Natural killer cell (primary cell): Measurements from ENCODE around the gene PUS1. TPM values are rescaled to one million over a fixed set of nuclear protein-coding genes. Genes with fewer than 3 reads are reported as not detected.

Experiments used
- ATAC-seq, 3 donors: fragments of 150-1000 bp in 2 of 3; fragments of 200-7000 bp in 1 of 3; cut with Tn5 transposase; 1 replicate in 1 of 3; 2 replicates in 2 of 3; pipeline ENCODE4 v1.10.0; 2021; ENCODE audit warnings: mild to moderate bottlenecking in 2 of 3, moderate library complexity in 2 of 3
- DNase-seq, 2 donors: peaks; one replicate each; pipeline versions ENCODE4 v3.0.0 to v3.0.0-alpha.2; 2013 to 2021; ENCODE audit warnings: mixed read lengths in 1 of 2
- H3K27ac ChIP-seq: one replicate; pipeline ENCODE4 v1.5.1; 2013; ENCODE audit warnings: mild to moderate bottlenecking, low read length
- H3K27me3 ChIP-seq: one replicate; pipeline ENCODE4 v1.6.1; 2013; ENCODE audit warnings: low read length; ENCODE audit not compliant: control insufficient read depth, insufficient read depth
- H3K36me3 ChIP-seq: one replicate; pipeline ENCODE4 v1.6.1; 2013; ENCODE audit warnings: low read length; ENCODE audit not compliant: control insufficient read depth, insufficient read depth
- H3K4me1 ChIP-seq: one replicate; pipeline ENCODE4 v1.6.1; 2013; ENCODE audit warnings: low read length; ENCODE audit not compliant: control insufficient read depth, insufficient read depth
- H3K4me3 ChIP-seq: one replicate; pipeline ENCODE4 v1.5.1; 2013; ENCODE audit warnings: low read length
- H3K9me3 ChIP-seq: one replicate; pipeline ENCODE4 v1.6.1; 2013; ENCODE audit warnings: low read length; ENCODE audit not compliant: control insufficient read depth, insufficient read depth
- H3K27ac Mint-ChIP-seq, 2 donors: one replicate each; pipeline ENCODE4 v1.8.0; 2022; ENCODE audit warnings: mild to moderate bottlenecking in 2 of 2, mixed read lengths in 2 of 2, moderate library complexity in 1 of 2
- H3K27me3 Mint-ChIP-seq, 2 donors: one replicate each; pipeline ENCODE4 v1.8.0; 2022; ENCODE audit warnings: low read depth in 2 of 2, mixed read lengths in 2 of 2
- H3K36me3 Mint-ChIP-seq: one replicate; pipeline ENCODE4 v1.8.0; 2022; ENCODE audit warnings: mixed read lengths
- H3K4me1 Mint-ChIP-seq, 2 donors: one replicate each; pipeline ENCODE4 v1.8.0; 2022; ENCODE audit warnings: mixed read lengths in 2 of 2
- H3K4me3 Mint-ChIP-seq: one replicate; pipeline ENCODE4 v1.8.0; 2022; ENCODE audit warnings: mild to moderate bottlenecking, moderate library complexity, mixed read lengths
- H3K9me3 Mint-ChIP-seq, 2 donors: one replicate each; pipeline ENCODE4 v1.8.0; 2022; ENCODE audit warnings: mixed read lengths in 2 of 2
- WGBS: methylation state at CpG from one replicate; pipeline ENCODE4 v1.1.7; 2013; ENCODE audit warnings: missing lambda C conversion rate; ENCODE audit not compliant: insufficient coverage; 5-methylcytosine and 5-hydroxymethylcytosine counted together
- intact Hi-C: fragments of 100-400 bp; cut with micrococcal nuclease; formaldehyde crosslinking; loops from one replicate; pipeline ENCODE4 v1.14.2; 2022
- total RNA-seq, 4 donors: library from RNA; stranded (reverse); fragments of 120-200 nt in 1 of 4; gene quantifications; one replicate each; pipeline versions ENCODE4 v1.2.3 to v1.2.4, GENCODE V29; 2013 to 2022
- TF ChIP-seq, protein P1 (sequence below): fragments of 200-600 bp; IDR thresholded peaks from one replicate; pipeline ENCODE4 v1.8.0; 2022; ENCODE audit warnings: antibody characterized with exemption

Gene PUS1
- total RNA-seq, 3 donors from 2014 or later (not counting 1 experiment from before 2014, with no cell fraction given) = 16.9 to 21.9 (median 20.6) TPM

GRCh38 chr12:131990980-131991305 is 61.9 kb downstream of the PUS1 start:
- 94% methylated on average over 9 of the region's 9 CpGs for WGBS
- H3K27me3 Mint-ChIP-seq = no peaks in the 10 kb centered on the region
- no peak overlapping the region for H3K4me3 Mint-ChIP-seq
- intact Hi-C loops = no loop called here
- TF ChIP-seq, protein P1, sequence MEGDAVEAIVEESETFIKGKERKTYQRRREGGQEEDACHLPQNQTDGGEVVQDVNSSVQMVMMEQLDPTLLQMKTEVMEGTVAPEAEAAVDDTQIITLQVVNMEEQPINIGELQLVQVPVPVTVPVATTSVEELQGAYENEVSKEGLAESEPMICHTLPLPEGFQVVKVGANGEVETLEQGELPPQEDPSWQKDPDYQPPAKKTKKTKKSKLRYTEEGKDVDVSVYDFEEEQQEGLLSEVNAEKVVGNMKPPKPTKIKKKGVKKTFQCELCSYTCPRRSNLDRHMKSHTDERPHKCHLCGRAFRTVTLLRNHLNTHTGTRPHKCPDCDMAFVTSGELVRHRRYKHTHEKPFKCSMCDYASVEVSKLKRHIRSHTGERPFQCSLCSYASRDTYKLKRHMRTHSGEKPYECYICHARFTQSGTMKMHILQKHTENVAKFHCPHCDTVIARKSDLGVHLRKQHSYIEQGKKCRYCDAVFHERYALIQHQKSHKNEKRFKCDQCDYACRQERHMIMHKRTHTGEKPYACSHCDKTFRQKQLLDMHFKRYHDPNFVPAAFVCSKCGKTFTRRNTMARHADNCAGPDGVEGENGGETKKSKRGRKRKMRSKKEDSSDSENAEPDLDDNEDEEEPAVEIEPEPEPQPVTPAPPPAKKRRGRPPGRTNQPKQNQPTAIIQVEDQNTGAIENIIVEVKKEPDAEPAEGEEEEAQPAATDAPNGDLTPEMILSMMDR = no peak
- H3K9me3 Mint-ChIP-seq = no peaks in the 10 kb centered on the region
- H3K36me3 Mint-ChIP-seq = peaks cover 29% of the 10 kb centered on the region
- no peak overlapping the region for H3K27ac Mint-ChIP-seq
- H3K36me3 ChIP-seq = peaks cover 77% of the 10 kb centered on the region
- no peaks in the 10 kb centered on the region for H3K4me1 ChIP-seq
- H3K4me1 Mint-ChIP-seq = peaks cover 0 to 4% of the 10 kb centered on the region in 2 donors
- ATAC-seq (no peak), DNase-seq (no peak)
- no peaks in the 10 kb centered on the region for H3K27me3 ChIP-seq
- H3K9me3 ChIP-seq = no peaks in the 10 kb centered on the region
- no peak overlapping the region for H3K4me3 ChIP-seq
- no peak overlapping the region for H3K27ac ChIP-seq

DNA sequence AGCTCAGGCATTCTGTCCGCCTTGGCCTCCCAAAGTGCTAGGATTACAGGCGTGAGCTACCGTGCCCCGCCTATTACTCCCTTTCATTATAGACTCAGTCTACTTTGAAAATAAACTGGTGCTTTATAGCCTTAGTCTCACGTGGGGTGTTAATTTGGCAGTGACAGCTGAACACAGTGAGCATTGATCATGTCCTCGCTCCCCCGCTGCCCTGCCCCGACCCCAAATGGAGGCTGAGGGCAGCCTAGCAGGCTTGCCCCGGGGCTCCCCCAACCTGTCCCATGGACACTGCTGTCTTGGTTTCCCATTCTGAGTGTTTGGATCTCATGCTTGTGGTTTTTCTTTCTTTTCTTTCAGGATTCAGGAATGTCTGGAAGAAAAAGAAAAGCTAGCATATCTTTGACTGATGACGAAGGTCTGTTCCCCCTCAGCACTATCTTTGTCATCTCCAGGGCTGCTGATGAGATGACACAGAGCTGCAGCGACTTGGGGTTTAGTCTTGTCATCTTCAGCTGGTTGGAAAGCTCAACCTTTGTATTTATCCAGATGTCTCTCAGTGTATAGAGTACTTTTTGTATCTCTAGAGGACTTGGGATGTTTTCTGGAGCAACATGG is 62.8 kb downstream of the PUS1 start:
- H3K36me3 Mint-ChIP-seq = peaks cover 29% of the 10 kb centered on the region
- H3K9me3 ChIP-seq = no peaks in the 10 kb centered on the region
- H3K4me3 ChIP-seq = no peak overlapping the region
- DNase-seq = no peak
- H3K36me3 ChIP-seq = peaks cover 73% of the 10 kb centered on the region
- no peak overlapping the region for H3K27ac ChIP-seq
- TF ChIP-seq, protein P1 = no peak
- ATAC-seq = no peak
- WGBS = 96% methylated on average over 10 of the region's 11 CpGs
- H3K27ac Mint-ChIP-seq = no peak overlapping the region
- H3K4me1 ChIP-seq = no peaks in the 10 kb centered on the region
- intact Hi-C loops = no loop called here
- no peaks in the 10 kb centered on the region for H3K9me3 Mint-ChIP-seq
- no peak overlapping the region for H3K4me3 Mint-ChIP-seq
- no peaks in the 10 kb centered on the region for H3K27me3 ChIP-seq
- H3K27me3 Mint-ChIP-seq = no peaks in the 10 kb centered on the region
- peaks cover 0 to 4% of the 10 kb centered on the region in 2 donors for H3K4me1 Mint-ChIP-seq

DNA sequence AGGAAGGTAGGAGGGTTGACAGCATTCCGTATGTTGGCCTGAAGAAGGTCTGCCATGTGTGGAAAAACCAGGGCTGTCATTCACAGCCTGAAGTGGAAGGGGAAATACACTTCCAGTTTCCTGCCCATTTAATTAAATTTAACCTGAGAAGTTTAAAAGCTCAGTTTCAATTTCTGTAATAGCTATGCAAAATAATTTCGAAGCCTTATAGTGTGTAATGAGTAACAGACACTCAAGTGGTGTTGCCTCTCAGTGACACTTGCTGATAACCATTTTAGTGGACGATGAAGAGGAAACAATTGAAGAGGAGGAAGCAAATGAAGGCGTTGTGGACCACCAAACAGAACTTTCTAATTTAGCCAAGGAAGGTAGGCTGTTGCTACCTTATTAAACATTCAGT is 65.5 kb downstream of the PUS1 start:
- DNase-seq = no peak
- WGBS = 82% methylated on average over 4 of the region's 4 CpGs
- H3K27me3 Mint-ChIP-seq = no peaks in the 10 kb centered on the region
- H3K9me3 ChIP-seq = no peaks in the 10 kb centered on the region
- H3K36me3 ChIP-seq = peaks cover 53% of the 10 kb centered on the region
- no peaks in the 10 kb centered on the region for H3K27me3 ChIP-seq
- no peak overlapping the region for H3K27ac ChIP-seq
- peaks cover 25% of the 10 kb centered on the region for H3K36me3 Mint-ChIP-seq
- H3K4me1 Mint-ChIP-seq = no peaks in the 10 kb centered on the region
- no peak overlapping the region for H3K4me3 Mint-ChIP-seq
- H3K27ac Mint-ChIP-seq = no peak overlapping the region
- TF ChIP-seq, protein P1 = no peak
- no peak overlapping the region for H3K4me3 ChIP-seq
- no peaks in the 10 kb centered on the region for H3K4me1 ChIP-seq
- intact Hi-C loops = no loop called here
- no peak for ATAC-seq
- H3K9me3 Mint-ChIP-seq = no peaks in the 10 kb centered on the region

Other genes starting within 250 kb of the PUS1 start
- gene SFSWAP, start 218.2 kb upstream of the PUS1 start, total RNA-seq = 100 to 1,000 TPM in 2 of 3 donors, 10 to 100 TPM in 1; 99.1 to 109 (median 102) TPM
- gene MMP17, start 100.9 kb upstream of the PUS1 start, total RNA-seq = 1 to 10 TPM; 1.6 to 2.0 (median 1.7) TPM
- gene ULK1, start 34.7 kb upstream of the PUS1 start, total RNA-seq = 100 to 1,000 TPM in 2 of 3 donors, 10 to 100 TPM in 1; 99.1 to 142 (median 123) TPM
- 10 to 100 TPM; 62.8 to 81.1 (median 80.1) TPM for gene EP400, start 20.7 kb downstream of the PUS1 start, total RNA-seq
- gene DDX51, start 215.0 kb downstream of the PUS1 start, total RNA-seq = 10 to 100 TPM; 39.5 to 55.9 (median 54.2) TPM
- 10 to 100 TPM; 21.0 to 30.2 (median 21.7) TPM for gene NOC4L, start 215.2 kb downstream of the PUS1 start, total RNA-seq